ENCODE data around the gene HLA-DRB5.
"Not testable (repeated sequence)": the region's sequence is repeated elsewhere in the genome, so short reads cannot be mapped to it uniquely, and the experiment has no call there.

Gene HLA-DRB5

GRCh38 chr6:32539839-32540238, 9.8 kb upstream of the HLA-DRB5 start:
- Histone ChIP-seq H3K36me3 (ENCODE audit: low read length) (no peaks in the 10 kb centered on the region), H3K4me3 (ENCODE audit: insufficient read depth, low read length, poor library complexity, severe bottlenecking) (no peak overlapping the region), H3K27ac (ENCODE audit: low read depth, low read length) (no peak overlapping the region), H3K27me3 (ENCODE audit: low read length) (no peaks in the 10 kb centered on the region), H3K9ac (ENCODE audit: low read length) (no peak overlapping the region), H3K9me2 (replicated peaks; ENCODE audit: insufficient read depth, low read length) (no peaks in the 10 kb centered on the region), H3K9me3 (ENCODE audit: insufficient read depth, low read length) (peaks cover 3% of the 10 kb centered on the region; the same call in 1 of the 2 replicates), H4K20me1 (ENCODE audit: low read depth, low read length) (no peaks in the 10 kb centered on the region), H3F3A (ENCODE audit: insufficient read depth) (no peaks in the 10 kb centered on the region), H2AFZ (ENCODE audit: low read depth, low read length, severe bottlenecking) (no peak overlapping the region), H3K79me2 (ENCODE audit: insufficient read depth, low read length) (no peaks in the 10 kb centered on the region), H3K4me2 (ENCODE audit: low read depth, low read length, poor library complexity, severe bottlenecking) (no peak overlapping the region)
- TF ChIP-seq CTCF (IDR thresholded peaks at IDR 0.05; ENCODE audit: insufficient read depth, low read length, poor library complexity, severe bottlenecking) (no peak), EZH2phosphoT487 (conservative IDR thresholded peaks at IDR 0.05; ENCODE audit: low read length) (no peak)

- not testable (repeated sequence) for H3K9me2 ChIP-seq (replicated peaks; ENCODE audit: insufficient read depth, low read length); H2AFZ ChIP-seq (ENCODE audit: low read depth, low read length, severe bottlenecking); H3K4me3 ChIP-seq (ENCODE audit: insufficient read depth, low read length, poor library complexity, severe bottlenecking); H3K36me3 ChIP-seq (ENCODE audit: low read length); H3K27me3 ChIP-seq (ENCODE audit: low read length); H4K20me1 ChIP-seq (ENCODE audit: low read depth, low read length); H3K9me3 ChIP-seq (ENCODE audit: insufficient read depth, low read length); H3K9ac ChIP-seq (ENCODE audit: low read length); H3K79me2 ChIP-seq (ENCODE audit: insufficient read depth, low read length); H3K27ac ChIP-seq (ENCODE audit: low read depth, low read length); H3F3A ChIP-seq (ENCODE audit: insufficient read depth)
- peak overlapping the region; percentile 41 for H3K4me2 ChIP-seq (ENCODE audit: low read depth, low read length, poor library complexity, severe bottlenecking)
Measured at GRCh38 chr6:32530431-32530793, 325 bp upstream of the HLA-DRB5 start.

GRCh38 chr6:32522302-32523047, 7.6 kb downstream of the HLA-DRB5 start:
- Histone ChIP-seq H3K9ac (ENCODE audit: low read length) (no peak overlapping the region), H3K79me2 (ENCODE audit: insufficient read depth, low read length) (no peaks in the 10 kb centered on the region), H3K27ac (ENCODE audit: low read depth, low read length) (no peak overlapping the region), H4K20me1 (ENCODE audit: low read depth, low read length) (no peaks in the 10 kb centered on the region), H3K36me3 (ENCODE audit: low read length) (no peaks in the 10 kb centered on the region), H3F3A (ENCODE audit: insufficient read depth) (no peaks in the 10 kb centered on the region), H2AFZ (ENCODE audit: low read depth, low read length, severe bottlenecking) (no peak overlapping the region), H3K4me2 (ENCODE audit: low read depth, low read length, poor library complexity, severe bottlenecking) (no peak overlapping the region), H3K27me3 (ENCODE audit: low read length) (no peaks in the 10 kb centered on the region), H3K9me2 (replicated peaks; ENCODE audit: insufficient read depth, low read length) (no peaks in the 10 kb centered on the region), H3K9me3 (ENCODE audit: insufficient read depth, low read length) (no peaks in the 10 kb centered on the region), H3K4me3 (ENCODE audit: insufficient read depth, low read length, poor library complexity, severe bottlenecking) (no peak overlapping the region)
- TF ChIP-seq EZH2phosphoT487 (conservative IDR thresholded peaks at IDR 0.05; ENCODE audit: low read length) (no peak), CTCF (IDR thresholded peaks at IDR 0.05; ENCODE audit: insufficient read depth, low read length, poor library complexity, severe bottlenecking) (no peak)

- Histone ChIP-seq H3K36me3 (ENCODE audit: low read length) (no peaks in the 10 kb centered on the region), H3F3A (ENCODE audit: insufficient read depth) (no peaks in the 10 kb centered on the region), H3K9me2 (replicated peaks; ENCODE audit: insufficient read depth, low read length) (no peaks in the 10 kb centered on the region), H4K20me1 (ENCODE audit: low read depth, low read length) (no peaks in the 10 kb centered on the region), H3K9me3 (ENCODE audit: insufficient read depth, low read length) (no peaks in the 10 kb centered on the region), H3K4me2 (ENCODE audit: low read depth, low read length, poor library complexity, severe bottlenecking) (no peak overlapping the region), H3K79me2 (ENCODE audit: insufficient read depth, low read length) (no peaks in the 10 kb centered on the region), H3K9ac (ENCODE audit: low read length) (no peak overlapping the region), H2AFZ (ENCODE audit: low read depth, low read length, severe bottlenecking) (no peak overlapping the region), H3K4me3 (ENCODE audit: insufficient read depth, low read length, poor library complexity, severe bottlenecking) (no peak overlapping the region), H3K27ac (ENCODE audit: low read depth, low read length) (no peak overlapping the region), H3K27me3 (ENCODE audit: low read length) (no peaks in the 10 kb centered on the region)
- TF ChIP-seq CTCF (IDR thresholded peaks at IDR 0.05; ENCODE audit: insufficient read depth, low read length, poor library complexity, severe bottlenecking), result no peak
- no peak for TF ChIP-seq EZH2phosphoT487 (conservative IDR thresholded peaks at IDR 0.05; ENCODE audit: low read length)
Measured at GRCh38 chr6:32519910-32520258, 10.2 kb downstream of the HLA-DRB5 start.
